ENCODE measurements around the gene PRDM2. TPM values are rescaled to one million over a fixed set of nuclear protein-coding genes. Genes with fewer than 3 reads are reported as not detected.

The PRDM2 gene
- polyA plus RNA-seq, 3 donors = 4.1 to 22.5 (median 7.6) TPM

- Histone ChIP-seq H3K36me3 (replicated peaks in 1 of 2; ENCODE audit: control insufficient read depth in 1 of 2, insufficient read depth in 2 of 2, low read length in 2 of 2) (peaks cover 3 to 36% of the 10 kb centered on the region in 2 donors), H3K27ac (ENCODE audit: low read depth in 1 of 2, low read length in 2 of 2) (no peak overlapping the region), H3K27me3 (ENCODE audit: control insufficient read depth in 2 of 2, insufficient read depth in 2 of 2, low read length in 2 of 2) (no peaks in the 10 kb centered on the region), H3K4me2 (replicated peaks; ENCODE audit: extremely low read depth, low read length, poor library complexity, severe bottlenecking) (no peak overlapping the region), H2AFZ (ENCODE audit: insufficient read depth, low read depth, low read length, poor library complexity, severe bottlenecking) (no peak overlapping the region), H3K9me3 (replicated peaks in 1 of 2; ENCODE audit: control insufficient read depth in 1 of 2, insufficient read depth in 1 of 2, low read length in 2 of 2) (no peaks in the 10 kb centered on the region), H4K20me1 (ENCODE audit: insufficient read depth, low read length) (peaks cover 99% of the 10 kb centered on the region), H3K4me1 (ENCODE audit: control insufficient read depth in 1 of 2, insufficient read depth in 2 of 2, low read length in 2 of 2) (peaks cover 0 to 7% of the 10 kb centered on the region in 2 donors), H3K9ac (ENCODE audit: insufficient read depth, low read length, poor library complexity, severe bottlenecking) (no peak overlapping the region), H3K4me3 (replicated peaks in 1 of 3; ENCODE audit: low read depth in 2 of 3, low read length in 3 of 3) (no peak overlapping the region), H3K79me2 (ENCODE audit: insufficient read depth, low read length) (peaks cover 8% of the 10 kb centered on the region)
- Mint-ChIP-seq H3K27ac (no peak overlapping the region), H3K9me3 (no peaks in the 10 kb centered on the region), H3K27me3 (ENCODE audit: low read depth in 3 of 3) (peaks cover 0 to 3% (median 0%) of the 10 kb centered on the region in 3 donors), H3K36me3 (peaks cover 23 to 26% of the 10 kb centered on the region in 2 donors), H3K4me3 (no peak overlapping the region), H3K4me1 (peaks cover 5% of the 10 kb centered on the region)
- intact Hi-C loops (cut with micrococcal nuclease) = no loop called here
- no peak for TF ChIP-seq CTCF (IDR thresholded peaks at IDR 0.05)
- 96% methylated on average over 4 of the region's 10 CpGs for WGBS (ENCODE audit: insufficient coverage)
- no peak for DNase-seq
These were observed 99.7 kb downstream of the PRDM2 start for GRCh38 chr1:13799502-13800283.

DNA sequence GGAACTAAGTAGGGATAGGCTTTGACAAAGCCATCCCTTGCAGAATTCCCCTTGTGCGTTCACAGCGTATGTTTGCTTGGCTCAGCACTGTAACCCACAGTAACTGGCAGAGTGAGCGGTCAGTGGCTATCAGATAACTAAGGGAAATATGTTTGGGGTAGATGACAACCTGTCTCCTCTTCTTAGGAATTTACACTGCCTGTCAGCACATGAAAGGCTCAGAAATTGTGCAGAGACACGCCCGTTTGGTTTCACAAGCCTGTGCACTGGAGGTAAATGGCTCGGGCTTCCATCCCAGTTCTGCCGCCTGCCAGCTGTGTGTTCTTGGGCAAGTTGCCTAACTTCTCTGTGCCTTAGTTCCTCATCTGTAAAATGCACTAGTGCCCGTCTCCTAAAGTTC is 101.2 kb downstream of the PRDM2 start:
- no peaks in the 10 kb centered on the region for H3K9me3 Mint-ChIP-seq
- peaks cover 3% of the 10 kb centered on the region for H3K79me2 ChIP-seq (ENCODE audit: insufficient read depth, low read length)
- intact Hi-C loops (cut with micrococcal nuclease) = no loop called here
- peaks cover 0 to 6% (median 0%) of the 10 kb centered on the region in 3 donors for H3K27me3 Mint-ChIP-seq (ENCODE audit: low read depth in 3 of 3)
- H3K27ac ChIP-seq (ENCODE audit: low read depth in 1 of 2, low read length in 2 of 2) = no peak overlapping the region
- no peak overlapping the region for H3K4me2 ChIP-seq (replicated peaks; ENCODE audit: extremely low read depth, low read length, poor library complexity, severe bottlenecking)
- H3K36me3 Mint-ChIP-seq = peaks cover 10 to 15% of the 10 kb centered on the region in 2 donors
- H3K9ac ChIP-seq (ENCODE audit: insufficient read depth, low read length, poor library complexity, severe bottlenecking) = no peak overlapping the region
- H2AFZ ChIP-seq (ENCODE audit: insufficient read depth, low read depth, low read length, poor library complexity, severe bottlenecking) = no peak overlapping the region
- H3K4me3 ChIP-seq (replicated peaks in 1 of 3; ENCODE audit: low read depth in 2 of 3, low read length in 3 of 3) = no peak overlapping the region
- H3K27me3 ChIP-seq (ENCODE audit: control insufficient read depth in 2 of 2, insufficient read depth in 2 of 2, low read length in 2 of 2) = no peaks in the 10 kb centered on the region
- no peaks in the 10 kb centered on the region for H3K9me3 ChIP-seq (replicated peaks in 1 of 2; ENCODE audit: control insufficient read depth in 1 of 2, insufficient read depth in 1 of 2, low read length in 2 of 2)
- H3K4me1 ChIP-seq (ENCODE audit: control insufficient read depth in 1 of 2, insufficient read depth in 2 of 2, low read length in 2 of 2) = peaks cover 0 to 7% of the 10 kb centered on the region in 2 donors
- no peak for TF ChIP-seq CTCF (IDR thresholded peaks at IDR 0.05)
- no peak overlapping the region for H3K27ac Mint-ChIP-seq
- peaks cover 0 to 21% of the 10 kb centered on the region in 2 donors for H3K36me3 ChIP-seq (replicated peaks in 1 of 2; ENCODE audit: control insufficient read depth in 1 of 2, insufficient read depth in 2 of 2, low read length in 2 of 2)
- DNase-seq = no peak
- peaks cover 5% of the 10 kb centered on the region for H3K4me1 Mint-ChIP-seq
- H3K4me3 Mint-ChIP-seq = no peak overlapping the region
- 91% methylated on average over 4 of the region's 8 CpGs for WGBS (ENCODE audit: insufficient coverage)
- peaks cover 97% of the 10 kb centered on the region for H4K20me1 ChIP-seq (ENCODE audit: insufficient read depth, low read length)

Measured in CD14-positive monocyte (primary cell).